Measurements from ENCODE around the gene CABYR.
"Not testable (repeated sequence)": the region's sequence is repeated elsewhere in the genome, so short reads cannot be mapped to it uniquely, and the experiment has no call there.

The CABYR gene

GRCh38 chr18:24130494-24130893, 8.4 kb upstream of the CABYR start:
- no peak for DNase-seq (ENCODE audit: low spot score)

GRCh38 chr18:24136967-24137373, 1.9 kb upstream of the CABYR start:
- no peak for DNase-seq (ENCODE audit: low spot score)

- DNase-seq (ENCODE audit: low spot score): no peak
Observed at GRCh38 chr18:24138409-24138788, 463 bp upstream of the CABYR start.

- no peak for DNase-seq (ENCODE audit: low spot score)
Observed at GRCh38 chr18:24140697-24141096, 1.8 kb downstream of the CABYR start.

DNA sequence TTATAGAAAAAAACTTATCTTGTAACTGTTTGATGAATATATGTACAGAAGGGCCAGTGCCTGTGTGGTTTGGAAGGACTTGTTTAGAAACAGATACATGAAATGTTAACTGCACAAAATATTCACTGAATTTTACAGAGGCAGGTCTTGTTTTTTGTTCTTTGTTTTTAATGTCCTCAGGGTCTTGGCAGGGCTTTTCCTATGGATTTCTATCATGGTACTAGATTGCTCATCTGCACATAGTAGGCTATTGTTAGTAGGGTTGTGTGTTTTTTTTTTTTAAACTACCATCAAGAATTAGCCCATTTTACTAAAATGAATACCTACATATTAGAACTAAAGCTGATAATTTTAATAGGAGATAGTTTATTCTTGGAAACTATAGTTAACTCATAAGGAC, 3.5 kb downstream of the CABYR start:
- no peak for DNase-seq (ENCODE audit: low spot score)

DNA sequence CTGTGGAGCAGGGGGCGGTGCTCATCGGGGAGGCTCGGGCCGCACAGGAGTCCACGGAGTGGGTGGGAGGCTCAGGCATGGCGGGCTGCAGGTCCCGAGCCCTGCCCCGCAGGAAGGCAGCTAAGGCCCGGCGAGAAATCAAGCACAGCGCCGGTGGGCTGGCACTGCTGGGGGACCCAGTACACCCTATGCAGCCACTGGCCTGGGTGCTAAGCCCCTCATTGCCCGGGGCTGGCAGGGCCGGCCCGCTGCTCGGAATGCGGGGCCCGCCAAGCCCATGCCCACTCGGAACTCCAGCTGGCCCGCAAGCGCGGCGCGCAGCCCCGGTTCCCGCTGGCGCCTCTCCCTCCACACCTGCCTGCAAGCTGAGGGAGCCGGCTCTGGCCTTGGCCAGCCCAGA, 10.7 kb downstream of the CABYR start:
- not testable (repeated sequence) for DNase-seq (ENCODE audit: low spot score)

DNA sequence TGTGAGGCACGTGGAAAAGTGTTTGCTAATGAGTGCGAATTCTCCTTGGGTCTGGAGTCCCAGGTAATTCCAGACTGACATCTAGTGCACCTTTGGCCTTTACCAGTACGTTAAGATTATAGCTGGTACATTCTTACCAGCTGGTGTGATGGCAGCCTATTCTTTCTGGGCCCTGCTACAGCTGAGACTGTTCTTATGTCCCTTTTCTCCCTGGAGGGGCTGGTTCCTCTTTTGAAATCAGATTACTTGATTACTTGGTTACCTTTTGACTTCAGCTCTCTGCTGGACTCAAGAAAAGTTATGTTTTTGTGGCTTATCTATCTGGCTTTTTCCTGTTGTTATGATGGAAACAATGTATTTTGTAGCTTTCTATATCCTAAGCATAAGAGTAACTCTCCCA, 14.5 kb downstream of the CABYR start:
- DNase-seq (ENCODE audit: low spot score): no peak

DNA sequence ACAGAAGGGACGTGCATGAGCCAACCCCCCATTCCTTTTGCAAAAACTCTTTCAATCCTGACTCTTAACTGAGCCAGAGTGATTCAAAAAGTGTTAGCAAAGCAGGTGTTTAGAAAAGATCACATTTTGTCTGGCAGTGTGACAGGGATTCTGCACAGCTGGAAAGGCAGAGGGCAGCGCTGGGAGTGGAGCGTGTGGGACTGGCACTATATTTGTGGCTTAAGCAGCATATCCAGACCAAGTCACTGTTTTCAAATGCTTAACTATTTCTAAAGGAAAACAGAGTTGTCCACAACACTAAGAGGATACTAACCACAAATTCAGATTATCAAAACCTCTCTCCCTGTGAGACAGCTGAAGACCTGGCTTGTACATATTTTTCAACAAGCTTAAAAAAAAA, 19.0 kb downstream of the CABYR start:
- DNase-seq (ENCODE audit: low spot score): no peak

DNA sequence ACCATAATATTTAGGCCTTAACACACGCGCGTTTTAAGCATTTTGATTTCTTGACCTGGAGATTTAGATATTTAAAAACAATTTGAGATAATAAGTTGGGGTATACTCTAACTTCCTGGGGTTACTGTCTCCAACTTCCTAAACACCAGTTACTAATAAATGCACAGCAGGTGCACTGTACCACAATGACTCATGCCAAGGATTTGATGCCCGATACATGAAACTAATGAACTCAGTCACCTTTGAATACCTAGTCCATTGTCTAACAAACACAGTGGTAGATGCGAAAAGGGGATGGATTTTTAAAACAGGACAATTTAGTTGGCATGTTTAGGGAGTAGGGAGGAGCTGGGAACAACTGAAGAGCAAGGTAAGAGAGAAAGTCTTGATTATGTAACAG, 21.2 kb downstream of the CABYR start:
- DNase-seq (ENCODE audit: low spot score): no peak

DNA sequence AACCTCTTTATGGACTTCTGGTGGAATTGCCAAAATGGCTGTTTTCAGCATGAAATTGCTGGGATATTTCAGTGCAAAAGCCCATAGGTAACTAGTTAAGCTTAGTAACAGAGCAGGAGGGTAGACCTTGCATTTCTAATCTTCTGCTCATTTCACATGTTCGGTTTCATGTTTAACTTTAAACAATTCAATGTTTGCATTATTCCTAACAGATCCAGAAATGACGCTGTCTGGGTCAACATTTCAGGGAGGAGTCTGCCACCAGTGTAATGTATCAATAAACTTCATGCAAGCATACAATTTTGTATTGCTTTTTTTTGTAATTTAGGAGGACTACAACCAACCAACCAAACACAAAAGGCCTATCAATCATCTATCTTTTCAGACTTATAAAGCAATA, 22.4 kb downstream of the CABYR start:
- no peak for DNase-seq (ENCODE audit: low spot score)

DNA sequence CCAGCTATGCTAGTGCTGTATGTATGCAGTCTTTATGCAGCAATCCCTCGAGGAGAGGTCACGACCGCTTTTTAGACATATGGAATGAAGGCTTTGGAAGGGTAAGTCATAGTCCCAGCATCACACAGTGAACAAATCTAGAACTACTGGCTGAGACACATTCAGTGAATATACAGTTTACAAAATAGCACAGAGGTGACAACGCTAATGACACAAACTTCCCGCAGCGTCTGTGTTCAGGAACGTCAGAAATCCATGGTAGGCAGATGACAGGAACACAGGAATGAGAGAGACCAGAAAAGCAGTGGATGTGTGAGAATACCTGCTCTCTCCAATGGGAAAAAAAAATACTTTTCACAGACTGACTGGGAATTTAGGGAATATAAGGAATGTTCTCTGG, 29.6 kb downstream of the CABYR start:
- no peak for DNase-seq (ENCODE audit: low spot score)

DNA sequence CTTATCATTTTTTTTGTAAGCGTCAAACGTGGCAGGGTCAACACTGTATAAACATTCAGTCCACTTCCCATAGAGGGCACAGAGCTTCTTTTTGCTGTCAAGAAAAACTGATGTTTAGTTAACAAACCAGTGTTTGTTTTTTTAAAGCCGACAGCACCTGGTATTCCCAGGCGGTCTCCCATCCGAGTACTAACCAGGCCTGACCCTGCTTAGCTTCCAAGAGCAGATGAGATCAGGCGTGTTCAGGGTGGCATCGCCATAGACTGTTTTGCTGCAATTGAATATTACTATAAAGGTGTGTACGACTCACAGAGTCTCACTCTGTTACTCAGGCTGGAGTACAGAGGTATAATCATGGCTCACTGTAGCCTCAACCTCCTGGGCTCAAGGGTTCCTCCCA, 31.5 kb downstream of the CABYR start:
- no peak for DNase-seq (ENCODE audit: low spot score)

GRCh38 chr18:24173997-24174396, 35.1 kb downstream of the CABYR start:
- no peak for DNase-seq (ENCODE audit: low spot score)

GRCh38 chr18:24176727-24177416, 38.0 kb downstream of the CABYR start:
- peak; percentile 56 for DNase-seq (ENCODE audit: low spot score)

GRCh38 chr18:24177499-24178133, 38.8 kb downstream of the CABYR start:
- DNase-seq (ENCODE audit: low spot score): no peak

- no peak for DNase-seq (ENCODE audit: low spot score)
Observed at GRCh38 chr18:24180048-24180447, 41.2 kb downstream of the CABYR start.

DNA sequence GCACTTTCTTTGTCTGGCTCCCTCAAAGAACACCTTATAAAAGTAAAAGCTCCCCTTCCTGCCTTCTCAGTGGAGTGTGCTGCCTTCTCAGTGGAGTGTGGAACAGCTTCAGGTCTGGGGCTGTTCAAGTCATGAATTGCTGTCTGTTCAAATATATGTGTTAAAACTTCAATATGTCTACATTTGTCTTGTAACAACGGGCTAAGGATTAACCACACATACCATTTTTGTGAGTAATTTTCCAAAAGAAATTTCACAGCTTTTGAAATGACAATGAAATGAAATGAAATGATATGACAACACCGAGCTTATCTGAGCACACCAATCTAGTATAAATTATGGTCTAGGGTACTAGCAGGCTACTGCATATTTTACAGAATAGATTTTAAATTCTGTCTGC, 42.9 kb downstream of the CABYR start:
- DNase-seq (ENCODE audit: low spot score): no peak

DNA sequence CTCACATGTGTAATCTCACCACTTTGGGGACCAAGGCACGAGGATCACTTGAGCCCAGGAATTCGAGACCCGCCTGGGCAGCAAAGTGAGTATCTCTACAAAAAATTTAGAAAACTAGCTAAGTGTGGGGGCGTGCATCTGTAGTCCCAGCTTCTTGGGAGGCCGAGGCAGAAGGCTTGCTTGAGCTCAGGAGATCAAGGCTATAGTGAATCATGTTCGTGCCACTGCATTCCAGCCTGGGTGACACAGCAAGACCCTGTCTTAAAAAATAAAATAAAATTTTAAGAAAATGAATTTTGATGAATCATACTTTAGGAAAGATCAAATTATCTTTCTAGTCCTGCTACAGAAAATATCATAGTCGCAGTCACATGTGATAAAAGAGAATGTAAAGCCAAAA, 46.9 kb downstream of the CABYR start:
- peak; percentile 16 for DNase-seq (ENCODE audit: low spot score)

- DNase-seq (ENCODE audit: low spot score): no peak
Observed at GRCh38 chr18:24187049-24187448, 48.2 kb downstream of the CABYR start.

- DNase-seq (ENCODE audit: low spot score): no peak
Observed at GRCh38 chr18:24187689-24188088, 48.8 kb downstream of the CABYR start.

- no peak for DNase-seq (ENCODE audit: low spot score)
Observed at GRCh38 chr18:24188120-24188519, 49.3 kb downstream of the CABYR start.

DNA sequence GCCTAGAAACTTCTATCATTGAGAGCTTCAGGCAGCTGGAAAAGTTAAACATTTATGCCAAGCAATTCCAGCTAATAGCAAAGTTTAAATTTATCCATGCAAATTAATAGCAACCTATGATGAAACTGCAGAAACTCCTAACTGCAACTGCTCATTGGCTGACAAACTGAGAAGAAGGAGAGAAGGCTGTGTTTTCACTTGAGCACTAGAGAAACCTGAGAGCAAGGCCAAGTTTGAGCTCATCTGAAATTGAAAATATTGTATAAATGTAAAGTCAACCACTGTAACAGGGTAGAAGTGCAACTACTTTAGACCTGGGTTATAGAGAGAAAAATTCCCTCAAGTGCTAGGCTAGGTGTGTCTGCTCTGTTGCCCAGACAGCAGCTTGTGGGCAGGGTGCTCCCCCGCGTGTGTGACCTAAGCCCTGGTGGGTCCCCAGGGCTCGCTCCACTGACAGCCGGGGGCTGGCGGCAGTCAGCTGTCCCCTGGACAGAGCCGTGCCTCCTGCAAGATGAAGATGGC, 50.2 kb downstream of the CABYR start:
- no peak for DNase-seq (ENCODE audit: low spot score)

- no peak for DNase-seq (ENCODE audit: low spot score)
Observed at GRCh38 chr18:24189664-24190346, 50.9 kb downstream of the CABYR start.
